Body of pancreas (tissue), 4 donors: Measurements from ENCODE around the gene KIRREL1. TPM values are rescaled to one million over a fixed set of nuclear protein-coding genes. Genes with fewer than 3 reads are reported as not detected.

Source experiments
- ATAC-seq: fragments of 150-250 bp; one replicate; pipeline ENCODE4 v1.9.1; 2016
- DNase-seq, 4 donors: peaks; one replicate each; pipeline ENCODE4 v3.0.0-alpha.2; 2019
- H3K27ac ChIP-seq, 4 donors: fragments of 200-600 bp; sonication (generic); 1 replicate in 3 of 4; 2 replicates in 1 of 4; pipeline versions ENCODE4 v1.5.1 to v1.6.1; 2016 to 2019; ENCODE audit warnings: mild to moderate bottlenecking in 1 of 4, mixed read lengths in 1 of 4, moderate library complexity in 1 of 4
- H3K27me3 ChIP-seq, 2 donors: fragments of 200-600 bp; sonication (generic); one replicate each; pipeline ENCODE4 v1.6.0; 2016; ENCODE audit warnings: mild to moderate bottlenecking in 1 of 2
- H3K36me3 ChIP-seq, 2 donors: fragments of 200-600 bp; sonication (generic); replicated peaks in 1 of 2; 2 replicates each; pipeline ENCODE4 v1.5.1; 2016; ENCODE audit warnings: low read depth in 2 of 2; ENCODE audit not compliant: insufficient read depth in 1 of 2
- H3K4me1 ChIP-seq: fragments of 200-600 bp; sonication (generic); one replicate; pipeline ENCODE4 v1.6.0; 2016
- H3K4me3 ChIP-seq, 2 donors: fragments of 200-600 bp; sonication (generic); 1 replicate in 1 of 2; 2 replicates in 1 of 2; pipeline ENCODE4 v1.5.1; 2016 to 2019
- H3K9me3 ChIP-seq, 3 donors: fragments of 200-600 bp; sonication (generic); 1 replicate in 2 of 3; 2 replicates in 1 of 3; pipeline ENCODE4 v1.5.1; 2016
- POLR2A ChIP-seq, 3 donors: fragments of 450-650 bp; IDR thresholded peaks; one replicate each; pipeline ENCODE4 v1.6.1; 2016; ENCODE audit warnings: antibody characterized with exemption in 3 of 3, mild to moderate bottlenecking in 2 of 3
- WGBS, 2 donors: methylation state at CpG; one replicate each; pipeline ENCODE4 v1.1.5; 2017; 5-methylcytosine and 5-hydroxymethylcytosine counted together
- intact Hi-C: fragments of 100-400 bp; cut with DNase I; formaldehyde crosslinking; loops from one replicate; pipeline ENCODE4 v1.15.1; 2023
- total RNA-seq, 2 donors: library from RNA; depleted of rRNA; stranded (reverse); fragments of >200 nt; gene quantifications; one replicate each; pipeline ENCODE4 v1.1.0, GENCODE V29; 2016
- TF ChIP-seq, protein P1 (sequence below), 7 experiments: fragments of 450-650 bp in 4 of 7; fragments of 200-600 bp in 3 of 7; sonication (generic) in 3 of 7; IDR thresholded peaks; one replicate each; pipeline ENCODE4 v1.5.1; 2016 to 2019; ENCODE audit warnings: antibody characterized with exemption in 7 of 7

Gene KIRREL1
- total RNA-seq, 2 donors from 2014 or later = 10.9 to 11.4 TPM

- H3K4me3 ChIP-seq = no peak overlapping the region
- peak; percentile 31 to 61 (median 45) for DNase-seq
- WGBS, 2 donors = 7 to 8% methylated on average over 22 of the region's 22 CpGs
- H3K27me3 ChIP-seq = peaks cover 0 to 5% of the 10 kb centered on the region in 2 donors
- H3K4me1 ChIP-seq = peaks cover 15% of the 10 kb centered on the region
- H3K9me3 ChIP-seq = no peaks in the 10 kb centered on the region
- peak; percentile 45 for ATAC-seq
- H3K27ac ChIP-seq = no peak overlapping the region
- TF ChIP-seq POLR2A (IDR thresholded peaks at IDR 0.05) = no peak
- TF ChIP-seq, protein P1, sequence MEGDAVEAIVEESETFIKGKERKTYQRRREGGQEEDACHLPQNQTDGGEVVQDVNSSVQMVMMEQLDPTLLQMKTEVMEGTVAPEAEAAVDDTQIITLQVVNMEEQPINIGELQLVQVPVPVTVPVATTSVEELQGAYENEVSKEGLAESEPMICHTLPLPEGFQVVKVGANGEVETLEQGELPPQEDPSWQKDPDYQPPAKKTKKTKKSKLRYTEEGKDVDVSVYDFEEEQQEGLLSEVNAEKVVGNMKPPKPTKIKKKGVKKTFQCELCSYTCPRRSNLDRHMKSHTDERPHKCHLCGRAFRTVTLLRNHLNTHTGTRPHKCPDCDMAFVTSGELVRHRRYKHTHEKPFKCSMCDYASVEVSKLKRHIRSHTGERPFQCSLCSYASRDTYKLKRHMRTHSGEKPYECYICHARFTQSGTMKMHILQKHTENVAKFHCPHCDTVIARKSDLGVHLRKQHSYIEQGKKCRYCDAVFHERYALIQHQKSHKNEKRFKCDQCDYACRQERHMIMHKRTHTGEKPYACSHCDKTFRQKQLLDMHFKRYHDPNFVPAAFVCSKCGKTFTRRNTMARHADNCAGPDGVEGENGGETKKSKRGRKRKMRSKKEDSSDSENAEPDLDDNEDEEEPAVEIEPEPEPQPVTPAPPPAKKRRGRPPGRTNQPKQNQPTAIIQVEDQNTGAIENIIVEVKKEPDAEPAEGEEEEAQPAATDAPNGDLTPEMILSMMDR (IDR thresholded peaks at IDR 0.05) = peak in 6 of 7 experiments; percentile 27 to 51 (median 40)
- intact Hi-C loops = no loop called here
- no peaks in the 10 kb centered on the region for H3K36me3 ChIP-seq
These were observed 124.6 kb downstream of the KIRREL1 start for GRCh38 chr1:158117854-158118704.

GRCh38 chr1:158118713-158119402 lies 125.4 kb downstream of the KIRREL1 start:
- ATAC-seq (no peak), DNase-seq (no peak)
- Histone ChIP-seq H3K27ac (no peak overlapping the region), H3K36me3 (no peaks in the 10 kb centered on the region), H3K4me1 (peaks cover 13% of the 10 kb centered on the region), H3K4me3 (no peak overlapping the region), H3K27me3 (peaks cover 0 to under 1% of the 10 kb centered on the region in 2 donors), H3K9me3 (no peaks in the 10 kb centered on the region)
- 68 to 71% methylated on average over 8 of the region's 8 CpGs for WGBS, 2 donors
- intact Hi-C loops = no loop called here
- no peak for TF ChIP-seq POLR2A (IDR thresholded peaks at IDR 0.05)
- TF ChIP-seq, protein P1 (IDR thresholded peaks at IDR 0.05) = no peak

- DNase-seq = no peak
- no peak for TF ChIP-seq POLR2A (IDR thresholded peaks at IDR 0.05)
- TF ChIP-seq, protein P1 (IDR thresholded peaks at IDR 0.05) = no peak
- Histone ChIP-seq H3K9me3 (no peaks in the 10 kb centered on the region), H3K4me1 (peaks cover 23% of the 10 kb centered on the region), H3K36me3 (no peaks in the 10 kb centered on the region), H3K27me3 (no peaks in the 10 kb centered on the region), H3K27ac (no peak overlapping the region), H3K4me3 (no peak overlapping the region)
- 69 to 75% methylated on average over 5 of the region's 5 CpGs for WGBS, 2 donors
- ATAC-seq = no peak
- intact Hi-C loops = loop anchor here (5.0 to 10.0 kb wide), 2 partner anchors 158 to 545 kb away; no protein-coding TSS in a partner anchor
These were observed 126.7 kb downstream of the KIRREL1 start for GRCh38 chr1:158119976-158120653.

DNA sequence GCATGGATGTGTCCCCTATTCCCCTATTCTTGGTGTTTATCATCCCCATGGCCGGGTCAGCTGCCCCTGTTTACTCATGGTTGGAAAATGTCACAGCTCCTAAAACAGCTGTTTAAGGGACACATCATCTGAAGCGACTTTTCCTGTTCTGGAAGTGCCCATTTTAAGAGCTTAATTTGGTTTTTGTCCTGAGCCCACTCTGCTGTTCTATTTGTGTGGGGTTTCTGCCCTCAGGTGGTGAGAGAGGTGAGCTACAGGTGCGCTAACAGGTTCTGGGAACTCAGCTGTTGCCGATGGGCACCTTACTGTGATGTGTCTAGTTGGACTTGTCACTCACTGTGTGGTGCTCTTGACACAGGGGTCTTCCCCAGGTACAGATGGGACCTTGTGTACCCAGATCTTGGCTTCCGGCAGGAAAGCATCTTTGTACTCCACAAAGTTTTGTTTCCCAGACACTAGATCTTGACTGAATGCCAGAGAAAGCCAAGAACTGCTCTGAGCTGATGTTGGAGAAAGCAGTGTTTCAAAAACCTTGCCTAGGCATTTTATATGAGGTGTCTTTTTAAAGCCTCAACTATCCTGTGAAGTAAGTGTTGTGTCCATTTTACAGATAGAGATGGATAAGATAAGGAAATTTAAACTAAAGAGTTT lies 128.3 kb downstream of the KIRREL1 start:
- Histone ChIP-seq H3K9me3 (no peaks in the 10 kb centered on the region), H3K27ac (no peak overlapping the region), H3K36me3 (no peaks in the 10 kb centered on the region), H3K27me3 (no peaks in the 10 kb centered on the region), H3K4me3 (no peak overlapping the region), H3K4me1 (peaks cover 23% of the 10 kb centered on the region)
- intact Hi-C loops = loop anchor here (5.0 to 10.0 kb wide), 2 partner anchors 159 to 547 kb away; no protein-coding TSS in a partner anchor
- TF ChIP-seq, protein P1 (IDR thresholded peaks at IDR 0.05) = peak; percentile 27 to 73 (median 69)
- TF ChIP-seq POLR2A (IDR thresholded peaks at IDR 0.05) = no peak
- WGBS, 2 donors = 13 to 17% methylated on average over 5 of the region's 5 CpGs
- DNase-seq (peak; percentile 47 to 62 (median 58)), ATAC-seq (peak; percentile 44)
